ENCODE data around the gene FRMD8.
A peak's percentile ranks its signal among the peaks of the same experiment; 100 is the strongest.

GRCh38 chr11:65429068-65429681 lies 42.7 kb downstream of the FRMD8 start:
- TF ChIP-seq CTCF (IDR thresholded peaks at IDR 0.05) = peak in 1 of 4 experiments; percentile 13
- peak; percentile 73 for TF ChIP-seq POLR2AphosphoS5 (IDR thresholded peaks at IDR 0.05)
- TF ChIP-seq POLR2A (IDR thresholded peaks at IDR 0.05) = peak; percentile 19
